ENCODE measurements around the gene PTPN4.

DNA sequence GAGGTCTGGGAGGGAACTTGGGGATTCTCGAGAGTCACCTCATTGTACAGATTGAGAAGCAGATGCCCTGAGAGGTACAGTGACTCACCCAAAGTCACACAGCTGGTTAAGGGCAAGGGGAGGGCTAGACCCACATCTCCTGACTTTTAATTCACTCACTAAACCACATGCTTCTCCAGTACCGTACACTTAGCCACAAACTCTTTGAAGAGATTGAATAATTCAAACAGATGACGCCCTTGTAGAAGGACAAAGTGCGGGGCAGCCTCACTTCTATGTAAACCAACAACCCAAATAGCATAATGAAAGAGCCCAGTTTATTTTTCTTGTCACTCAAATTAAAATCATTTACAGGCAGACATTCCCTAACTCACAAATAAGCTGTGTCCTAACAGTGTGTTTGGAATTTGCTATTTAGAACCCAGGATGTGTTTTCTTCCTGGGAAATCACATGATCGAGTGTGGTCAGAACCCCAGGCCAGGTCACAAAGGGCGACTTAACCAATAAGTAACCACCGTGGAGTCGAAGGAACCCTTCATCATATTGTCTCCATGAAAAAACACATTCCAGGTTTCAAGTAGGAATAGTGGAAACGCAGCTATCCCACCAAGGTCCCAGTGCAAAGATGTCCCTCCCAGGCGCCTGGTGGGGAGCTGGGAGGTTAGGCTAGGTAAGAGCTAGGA, 35.8 kb upstream of the PTPN4 start:
- TF ChIP-seq EGR1 (IDR thresholded peaks at IDR 0.05; ENCODE audit: borderline replicate concordance in 1 of 2, low read depth in 2 of 2, low read length in 2 of 2) (no peak), CREM (IDR thresholded peaks at IDR 0.05; ENCODE audit: low read depth) (no peak), HDAC2 (IDR thresholded peaks at IDR 0.05) (no peak), EED (IDR thresholded peaks at IDR 0.05; ENCODE audit: low read depth) (no peak), MTA2 (IDR thresholded peaks at IDR 0.05; ENCODE audit: low read depth) (no peak), MYC (IDR thresholded peaks at IDR 0.05; ENCODE audit: insufficient read depth, insufficient read length, insufficient replicate concordance, low read length, severe bottlenecking) (no peak), ATF3 (IDR thresholded peaks at IDR 0.05; ENCODE audit: borderline replicate concordance, extremely low read depth, low read depth, low read length) (no peak), CHD2 (IDR thresholded peaks at IDR 0.05; ENCODE audit: borderline replicate concordance, low read depth, low read length) (no peak), POLR2A (IDR thresholded peaks at IDR 0.05; ENCODE audit: low read depth, low read length) (no peak), CTCF (IDR thresholded peaks at IDR 0.05 in 2 of 3, conservative IDR thresholded peaks at IDR 0.05 in 1 of 3; ENCODE audit: control insufficient read depth in 2 of 3, extremely low read depth in 1 of 3, insufficient read depth in 1 of 3, low read depth in 3 of 3, low read length in 3 of 3) (no peak)

All from GM12878 (cell line).